Measurements from ENCODE around the gene DOCK3.
A peak's percentile ranks its signal among the peaks of the same experiment; 100 is the strongest.
"Not testable (repeated sequence)": the region's sequence is repeated elsewhere in the genome, so short reads cannot be mapped to it uniquely, and the experiment has no call there.

The DOCK3 gene

GRCh38 chr3:50656417-50657195 is 18.1 kb upstream of the DOCK3 start:
- H3K9me3 Mint-ChIP-seq, result no peaks in the 10 kb centered on the region
- no peak overlapping the region for H3K4me3 Mint-ChIP-seq
- DNase-seq (ENCODE audit: low spot score in 2 of 2) (no peak), ATAC-seq (replicated peaks; ENCODE audit: extremely low read depth, poor library complexity, severe bottlenecking) (no peak)
- H3K27ac Mint-ChIP-seq (ENCODE audit: low read depth), result peak overlapping the region; percentile 39
- no peaks in the 10 kb centered on the region for H3K4me1 Mint-ChIP-seq
- H3K27me3 Mint-ChIP-seq, result peaks cover 3% of the 10 kb centered on the region
- H3K36me3 Mint-ChIP-seq (ENCODE audit: insufficient read depth), result no peaks in the 10 kb centered on the region

- Mint-ChIP-seq H3K27ac (ENCODE audit: low read depth) (no peak overlapping the region), H3K36me3 (ENCODE audit: insufficient read depth) (no peaks in the 10 kb centered on the region), H3K4me3 (no peak overlapping the region), H3K27me3 (peaks cover 11% of the 10 kb centered on the region), H3K9me3 (no peaks in the 10 kb centered on the region), H3K4me1 (no peaks in the 10 kb centered on the region)
- ATAC-seq (replicated peaks; ENCODE audit: extremely low read depth, poor library complexity, severe bottlenecking) (no peak), DNase-seq (ENCODE audit: low spot score in 2 of 2) (no peak)
These were observed 17.3 kb upstream of the DOCK3 start for GRCh38 chr3:50657407-50657806.

- Mint-ChIP-seq H3K4me3 (no peak overlapping the region), H3K27ac (ENCODE audit: low read depth) (no peak overlapping the region), H3K27me3 (peaks cover 11% of the 10 kb centered on the region), H3K9me3 (no peaks in the 10 kb centered on the region), H3K36me3 (ENCODE audit: insufficient read depth) (no peaks in the 10 kb centered on the region), H3K4me1 (no peaks in the 10 kb centered on the region)
- no peak for DNase-seq (ENCODE audit: low spot score in 2 of 2)
- no peak for ATAC-seq (replicated peaks; ENCODE audit: extremely low read depth, poor library complexity, severe bottlenecking)
These were observed 16.9 kb upstream of the DOCK3 start for GRCh38 chr3:50657816-50658215.

GRCh38 chr3:50658416-50658815 is 16.3 kb upstream of the DOCK3 start:
- H3K27me3 Mint-ChIP-seq, result peaks cover 11% of the 10 kb centered on the region
- H3K9me3 Mint-ChIP-seq, result no peaks in the 10 kb centered on the region
- H3K4me1 Mint-ChIP-seq, result no peaks in the 10 kb centered on the region
- H3K4me3 Mint-ChIP-seq, result no peak overlapping the region
- H3K27ac Mint-ChIP-seq (ENCODE audit: low read depth), result no peak overlapping the region
- ATAC-seq (replicated peaks; ENCODE audit: extremely low read depth, poor library complexity, severe bottlenecking), result no peak
- H3K36me3 Mint-ChIP-seq (ENCODE audit: insufficient read depth), result no peaks in the 10 kb centered on the region
- DNase-seq (ENCODE audit: low spot score in 2 of 2), result no peak

- no peak for DNase-seq (ENCODE audit: low spot score in 2 of 2)
- Mint-ChIP-seq H3K27me3 (peaks cover 11% of the 10 kb centered on the region), H3K27ac (ENCODE audit: low read depth) (no peak overlapping the region), H3K36me3 (ENCODE audit: insufficient read depth) (no peaks in the 10 kb centered on the region), H3K4me3 (no peak overlapping the region), H3K9me3 (no peaks in the 10 kb centered on the region), H3K4me1 (no peaks in the 10 kb centered on the region)
- no peak for ATAC-seq (replicated peaks; ENCODE audit: extremely low read depth, poor library complexity, severe bottlenecking)
These were observed 15.9 kb upstream of the DOCK3 start for GRCh38 chr3:50658831-50659230.

GRCh38 chr3:50660386-50660785 is 14.3 kb upstream of the DOCK3 start:
- H3K36me3 Mint-ChIP-seq (ENCODE audit: insufficient read depth), result no peaks in the 10 kb centered on the region
- H3K4me3 Mint-ChIP-seq, result no peak overlapping the region
- H3K9me3 Mint-ChIP-seq, result no peaks in the 10 kb centered on the region
- H3K27me3 Mint-ChIP-seq, result peaks cover 11% of the 10 kb centered on the region
- DNase-seq (ENCODE audit: low spot score in 2 of 2), result no peak
- no peak for ATAC-seq (replicated peaks; ENCODE audit: extremely low read depth, poor library complexity, severe bottlenecking)
- no peak overlapping the region for H3K27ac Mint-ChIP-seq (ENCODE audit: low read depth)
- H3K4me1 Mint-ChIP-seq, result peaks cover 4% of the 10 kb centered on the region

- peaks cover 11% of the 10 kb centered on the region for H3K27me3 Mint-ChIP-seq
- no peak overlapping the region for H3K27ac Mint-ChIP-seq (ENCODE audit: low read depth)
- H3K4me3 Mint-ChIP-seq, result no peak overlapping the region
- no peaks in the 10 kb centered on the region for H3K36me3 Mint-ChIP-seq (ENCODE audit: insufficient read depth)
- H3K9me3 Mint-ChIP-seq, result no peaks in the 10 kb centered on the region
- H3K4me1 Mint-ChIP-seq, result peaks cover 9% of the 10 kb centered on the region
- no peak for ATAC-seq (replicated peaks; ENCODE audit: extremely low read depth, poor library complexity, severe bottlenecking)
- DNase-seq (ENCODE audit: low spot score in 2 of 2), result no peak
These were observed 13.3 kb upstream of the DOCK3 start for GRCh38 chr3:50661321-50661837.

- no peaks in the 10 kb centered on the region for H3K36me3 Mint-ChIP-seq (ENCODE audit: insufficient read depth)
- H3K4me1 Mint-ChIP-seq, result peaks cover 9% of the 10 kb centered on the region
- DNase-seq (ENCODE audit: low spot score in 2 of 2), result no peak
- H3K9me3 Mint-ChIP-seq, result no peaks in the 10 kb centered on the region
- peaks cover 11% of the 10 kb centered on the region for H3K27me3 Mint-ChIP-seq
- no peak for ATAC-seq (replicated peaks; ENCODE audit: extremely low read depth, poor library complexity, severe bottlenecking)
- no peak overlapping the region for H3K4me3 Mint-ChIP-seq
- H3K27ac Mint-ChIP-seq (ENCODE audit: low read depth), result no peak overlapping the region
These were observed 12.3 kb upstream of the DOCK3 start for GRCh38 chr3:50662408-50662807.

GRCh38 chr3:50665081-50665840 is 9.5 kb upstream of the DOCK3 start:
- Mint-ChIP-seq H3K9me3 (no peaks in the 10 kb centered on the region), H3K4me3 (no peak overlapping the region), H3K4me1 (peaks cover 9% of the 10 kb centered on the region), H3K27me3 (peaks cover 22% of the 10 kb centered on the region), H3K27ac (ENCODE audit: low read depth) (no peak overlapping the region), H3K36me3 (ENCODE audit: insufficient read depth) (peaks cover 2% of the 10 kb centered on the region)
- DNase-seq (ENCODE audit: low spot score in 2 of 2), result no peak
- no peak for ATAC-seq (replicated peaks; ENCODE audit: extremely low read depth, poor library complexity, severe bottlenecking)

- not testable (repeated sequence) for H3K4me3 Mint-ChIP-seq; ATAC-seq (replicated peaks; ENCODE audit: extremely low read depth, poor library complexity, severe bottlenecking)
These were observed 8.9 kb upstream of the DOCK3 start for GRCh38 chr3:50665841-50666115.

GRCh38 chr3:50666837-50667236 is 7.9 kb upstream of the DOCK3 start:
- Mint-ChIP-seq H3K9me3 (no peaks in the 10 kb centered on the region), H3K4me3 (no peak overlapping the region), H3K27ac (ENCODE audit: low read depth) (no peak overlapping the region), H3K4me1 (peaks cover 9% of the 10 kb centered on the region), H3K36me3 (ENCODE audit: insufficient read depth) (peaks cover 2% of the 10 kb centered on the region), H3K27me3 (peaks cover 16% of the 10 kb centered on the region)
- DNase-seq (ENCODE audit: low spot score in 2 of 2), result no peak
- no peak for ATAC-seq (replicated peaks; ENCODE audit: extremely low read depth, poor library complexity, severe bottlenecking)

More at GRCh38 chr3:50665841-50666115, 8.9 kb upstream of the DOCK3 start:
- not testable (repeated sequence) for H3K27ac Mint-ChIP-seq (ENCODE audit: low read depth); H3K9me3 Mint-ChIP-seq; H3K36me3 Mint-ChIP-seq (ENCODE audit: insufficient read depth); H3K4me1 Mint-ChIP-seq; DNase-seq (ENCODE audit: low spot score in 2 of 2)
- peaks cover 22% of the 10 kb centered on the region for H3K27me3 Mint-ChIP-seq

- H3K9me3 Mint-ChIP-seq, result no peaks in the 10 kb centered on the region
- no peak overlapping the region for H3K27ac Mint-ChIP-seq (ENCODE audit: low read depth)
- DNase-seq (ENCODE audit: low spot score in 2 of 2) (no peak), ATAC-seq (replicated peaks; ENCODE audit: extremely low read depth, poor library complexity, severe bottlenecking) (no peak)
- H3K36me3 Mint-ChIP-seq (ENCODE audit: insufficient read depth), result peaks cover 9% of the 10 kb centered on the region
- H3K27me3 Mint-ChIP-seq, result peaks cover 38% of the 10 kb centered on the region
- H3K4me3 Mint-ChIP-seq, result no peak overlapping the region
- H3K4me1 Mint-ChIP-seq, result peaks cover 6% of the 10 kb centered on the region
These were observed 3.4 kb upstream of the DOCK3 start for GRCh38 chr3:50671331-50671730.

- H3K9me3 Mint-ChIP-seq, result no peaks in the 10 kb centered on the region
- H3K27ac Mint-ChIP-seq (ENCODE audit: low read depth), result no peak overlapping the region
- ATAC-seq (replicated peaks; ENCODE audit: extremely low read depth, poor library complexity, severe bottlenecking), result no peak
- no peak for DNase-seq (ENCODE audit: low spot score in 2 of 2)
- H3K36me3 Mint-ChIP-seq (ENCODE audit: insufficient read depth), result peaks cover 9% of the 10 kb centered on the region
- H3K4me3 Mint-ChIP-seq, result no peak overlapping the region
- peaks cover 6% of the 10 kb centered on the region for H3K4me1 Mint-ChIP-seq
- H3K27me3 Mint-ChIP-seq, result peaks cover 44% of the 10 kb centered on the region
These were observed 2.1 kb upstream of the DOCK3 start for GRCh38 chr3:50672656-50673055.
